ENCODE data around the gene C6orf47. TPM values are rescaled to one million over a fixed set of nuclear protein-coding genes. Genes with fewer than 3 reads are reported as not detected.

The C6orf47 gene
- total and polyA plus RNA-seq, 2 of the 13 experiments (the other 11 are each of a cell fraction or from before 2014, with no cell fraction given), result 1.7 to 18.1 TPM

DNA sequence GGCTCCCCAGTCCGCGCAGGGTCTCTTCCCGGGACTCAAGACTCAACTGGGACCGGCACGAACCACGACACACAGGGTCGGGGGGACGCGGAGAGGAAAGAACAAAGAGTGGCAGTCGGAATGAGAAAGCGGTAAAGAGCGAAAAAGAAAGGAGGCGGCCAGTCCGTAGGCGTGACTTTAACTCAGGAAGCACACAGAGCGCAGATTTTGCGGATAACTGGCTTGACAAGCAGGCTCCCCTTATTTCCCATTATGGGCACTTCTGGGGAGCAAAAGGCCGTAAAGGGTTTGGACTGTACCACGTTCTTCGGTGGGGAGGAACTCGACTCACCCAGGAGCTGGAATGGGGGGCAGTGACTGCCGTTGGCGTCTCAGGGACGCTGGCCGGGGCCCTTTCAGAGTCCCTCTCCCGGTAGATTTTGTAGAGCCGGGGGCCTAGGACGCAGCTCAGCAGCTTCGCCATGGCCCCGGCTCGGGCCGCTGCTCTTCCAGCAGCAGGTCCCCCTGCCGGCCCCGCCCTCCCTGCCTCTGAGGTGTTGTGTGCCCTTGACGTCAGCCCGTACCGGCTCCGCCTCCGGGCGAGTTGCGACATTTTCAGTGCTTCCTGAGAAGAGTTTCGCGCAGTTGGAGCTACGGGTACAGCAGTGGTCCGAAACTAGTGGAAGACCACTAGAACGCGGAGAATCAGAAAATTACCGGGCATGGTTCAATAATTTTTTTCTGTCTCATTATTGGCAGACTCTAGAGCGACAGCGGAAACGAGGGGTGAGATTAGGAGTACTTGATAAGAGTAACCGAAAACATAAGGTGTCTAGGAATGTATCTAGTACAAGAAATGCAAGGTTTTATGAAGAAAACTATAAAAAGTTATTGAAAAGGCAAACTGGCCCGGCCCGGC lies 42.5 kb upstream of the C6orf47 start, which contains the start of gene ABHD16A (continued):
- TF ChIP-seq KAT7 (CRISPR knock-in tag; IDR thresholded peaks at IDR 0.05; ENCODE audit: borderline replicate concordance), result peak; percentile 94
- TF ChIP-seq ZNF589 (CRISPR knock-in tag; conservative IDR thresholded peaks at IDR 0.05), result 0 out of 2 replicates have a peak, but pooled peaks have one; percentile 23
- no peak for TF ChIP-seq NR2F1 (CRISPR knock-in tag; IDR thresholded peaks at IDR 0.05)
- TF ChIP-seq ZBTB21 (CRISPR knock-in tag; IDR thresholded peaks at IDR 0.05), result peak; percentile 94
- no peak for TF ChIP-seq MBD4 (IDR thresholded peaks at IDR 0.05; ENCODE audit: borderline replicate concordance, low read length)
- no peak for TF ChIP-seq ZNF552 (CRISPR knock-in tag; IDR thresholded peaks at IDR 0.05; ENCODE audit: borderline replicate concordance)
- TF ChIP-seq, protein P1, sequence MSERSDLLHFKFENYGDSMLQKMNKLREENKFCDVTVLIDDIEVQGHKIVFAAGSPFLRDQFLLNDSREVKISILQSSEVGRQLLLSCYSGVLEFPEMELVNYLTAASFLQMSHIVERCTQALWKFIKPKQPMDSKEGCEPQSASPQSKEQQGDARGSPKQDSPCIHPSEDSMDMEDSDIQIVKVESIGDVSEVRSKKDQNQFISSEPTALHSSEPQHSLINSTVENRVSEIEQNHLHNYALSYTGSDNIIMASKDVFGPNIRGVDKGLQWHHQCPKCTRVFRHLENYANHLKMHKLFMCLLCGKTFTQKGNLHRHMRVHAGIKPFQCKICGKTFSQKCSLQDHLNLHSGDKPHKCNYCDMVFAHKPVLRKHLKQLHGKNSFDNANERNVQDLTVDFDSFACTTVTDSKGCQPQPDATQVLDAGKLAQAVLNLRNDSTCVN (CRISPR knock-in tag; IDR thresholded peaks at IDR 0.05; ENCODE audit: borderline replicate concordance), result peak; percentile 40; the same call in 1 of the 2 replicates
- TF ChIP-seq ZNF558 (CRISPR knock-in tag; IDR thresholded peaks at IDR 0.05; ENCODE audit: borderline replicate concordance), result no peak; the same call in 1 of the 2 replicates
- TF ChIP-seq MTA1 (CRISPR knock-in tag; IDR thresholded peaks at IDR 0.05; ENCODE audit: borderline replicate concordance), result peak; percentile 67; the same call in 1 of the 2 replicates
- no peak for TF ChIP-seq ZNF761 (CRISPR knock-in tag; conservative IDR thresholded peaks at IDR 0.05)
- no peak for TF ChIP-seq WIZ (CRISPR knock-in tag; IDR thresholded peaks at IDR 0.05)
- TF ChIP-seq SAP130 (CRISPR knock-in tag; IDR thresholded peaks at IDR 0.05; ENCODE audit: low read depth), result peak; percentile 97
- TF ChIP-seq, protein P2, sequence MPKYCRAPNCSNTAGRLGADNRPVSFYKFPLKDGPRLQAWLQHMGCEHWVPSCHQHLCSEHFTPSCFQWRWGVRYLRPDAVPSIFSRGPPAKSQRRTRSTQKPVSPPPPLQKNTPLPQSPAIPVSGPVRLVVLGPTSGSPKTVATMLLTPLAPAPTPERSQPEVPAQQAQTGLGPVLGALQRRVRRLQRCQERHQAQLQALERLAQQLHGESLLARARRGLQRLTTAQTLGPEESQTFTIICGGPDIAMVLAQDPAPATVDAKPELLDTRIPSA (CRISPR knock-in tag; IDR thresholded peaks at IDR 0.05; ENCODE audit: borderline replicate concordance), result peak; percentile 66; the same call in 1 of the 2 replicates
- TF ChIP-seq HOXA5 (CRISPR knock-in tag; IDR thresholded peaks at IDR 0.05), result peak; percentile 75; the same call in 1 of the 2 replicates
- 0 out of 2 replicates have a peak, but pooled peaks have one; percentile 32 for TF ChIP-seq ZNF792 (CRISPR knock-in tag; IDR thresholded peaks at IDR 0.05)
- TF ChIP-seq ATF7 (IDR thresholded peaks at IDR 0.05), result no peak
- peak; percentile 76; the same call in 1 of the 2 replicates for TF ChIP-seq ATF7 (CRISPR knock-in tag; IDR thresholded peaks at IDR 0.05)
- TF ChIP-seq CEBPG (CRISPR knock-in tag; IDR thresholded peaks at IDR 0.05), result peak; percentile 100
- TF ChIP-seq, protein P3, sequence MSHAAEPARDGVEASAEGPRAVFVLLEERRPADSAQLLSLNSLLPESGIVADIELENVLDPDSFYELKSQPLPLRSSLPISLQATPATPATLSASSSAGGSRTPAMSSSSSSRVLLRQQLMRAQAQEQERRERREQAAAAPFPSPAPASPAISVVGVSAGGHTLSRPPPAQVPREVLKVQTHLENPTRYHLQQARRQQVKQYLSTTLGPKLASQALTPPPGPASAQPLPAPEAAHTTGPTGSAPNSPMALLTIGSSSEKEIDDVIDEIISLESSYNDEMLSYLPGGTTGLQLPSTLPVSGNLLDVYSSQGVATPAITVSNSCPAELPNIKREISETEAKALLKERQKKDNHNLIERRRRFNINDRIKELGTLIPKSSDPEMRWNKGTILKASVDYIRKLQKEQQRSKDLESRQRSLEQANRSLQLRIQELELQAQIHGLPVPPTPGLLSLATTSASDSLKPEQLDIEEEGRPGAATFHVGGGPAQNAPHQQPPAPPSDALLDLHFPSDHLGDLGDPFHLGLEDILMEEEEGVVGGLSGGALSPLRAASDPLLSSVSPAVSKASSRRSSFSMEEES (CRISPR knock-in tag; IDR thresholded peaks at IDR 0.05), result peak; percentile 31; the same call in 1 of the 2 replicates
- peak; percentile 82 for TF ChIP-seq ZSCAN21 (CRISPR knock-in tag; IDR thresholded peaks at IDR 0.05; ENCODE audit: borderline replicate concordance)
- TF ChIP-seq, protein P4, sequence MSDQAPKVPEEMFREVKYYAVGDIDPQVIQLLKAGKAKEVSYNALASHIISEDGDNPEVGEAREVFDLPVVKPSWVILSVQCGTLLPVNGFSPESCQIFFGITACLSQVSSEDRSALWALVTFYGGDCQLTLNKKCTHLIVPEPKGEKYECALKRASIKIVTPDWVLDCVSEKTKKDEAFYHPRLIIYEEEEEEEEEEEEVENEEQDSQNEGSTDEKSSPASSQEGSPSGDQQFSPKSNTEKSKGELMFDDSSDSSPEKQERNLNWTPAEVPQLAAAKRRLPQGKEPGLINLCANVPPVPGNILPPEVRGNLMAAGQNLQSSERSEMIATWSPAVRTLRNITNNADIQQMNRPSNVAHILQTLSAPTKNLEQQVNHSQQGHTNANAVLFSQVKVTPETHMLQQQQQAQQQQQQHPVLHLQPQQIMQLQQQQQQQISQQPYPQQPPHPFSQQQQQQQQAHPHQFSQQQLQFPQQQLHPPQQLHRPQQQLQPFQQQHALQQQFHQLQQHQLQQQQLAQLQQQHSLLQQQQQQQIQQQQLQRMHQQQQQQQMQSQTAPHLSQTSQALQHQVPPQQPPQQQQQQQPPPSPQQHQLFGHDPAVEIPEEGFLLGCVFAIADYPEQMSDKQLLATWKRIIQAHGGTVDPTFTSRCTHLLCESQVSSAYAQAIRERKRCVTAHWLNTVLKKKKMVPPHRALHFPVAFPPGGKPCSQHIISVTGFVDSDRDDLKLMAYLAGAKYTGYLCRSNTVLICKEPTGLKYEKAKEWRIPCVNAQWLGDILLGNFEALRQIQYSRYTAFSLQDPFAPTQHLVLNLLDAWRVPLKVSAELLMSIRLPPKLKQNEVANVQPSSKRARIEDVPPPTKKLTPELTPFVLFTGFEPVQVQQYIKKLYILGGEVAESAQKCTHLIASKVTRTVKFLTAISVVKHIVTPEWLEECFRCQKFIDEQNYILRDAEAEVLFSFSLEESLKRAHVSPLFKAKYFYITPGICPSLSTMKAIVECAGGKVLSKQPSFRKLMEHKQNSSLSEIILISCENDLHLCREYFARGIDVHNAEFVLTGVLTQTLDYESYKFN (CRISPR knock-in tag; conservative IDR thresholded peaks at IDR 0.05), result peak; percentile 80
- TF ChIP-seq EED (CRISPR knock-in tag; IDR thresholded peaks at IDR 0.05), result peak; percentile 53
- peak; percentile 86 for TF ChIP-seq ZNF615 (CRISPR knock-in tag; IDR thresholded peaks at IDR 0.05; ENCODE audit: borderline replicate concordance)

All from HepG2 (cell line).